GM23338 (cell line): Measurements from ENCODE around the gene TOLLIP. TPM values are rescaled to one million over a fixed set of nuclear protein-coding genes. Genes with fewer than 3 reads are reported as not detected.

Experiments used
- ATAC-seq: fragments of 200-7000 bp; cut with Tn5 transposase; 3 replicates; pipeline ENCODE4 v1.9.1; 2020
- DNase-seq: peaks from one replicate; pipeline ENCODE4 v3.0.0-alpha.2; 2015; ENCODE audit warnings: low spot score
- H2AFZ ChIP-seq: fragments of 200-600 bp; sonication (generic); 2 replicates; pipeline ENCODE4 v1.8.0; 2016; ENCODE audit warnings: antibody characterized with exemption, mild to moderate bottlenecking, moderate library complexity
- H3F3A ChIP-seq: fragments of 200-600 bp; sonication (generic); replicated peaks from 2 replicates; pipeline ENCODE4 v1.8.0; 2017; ENCODE audit warnings: antibody characterized with exemption, mixed run types, low read depth
- H3K27ac ChIP-seq: fragments of 200-600 bp; sonication (generic); 2 replicates; pipeline ENCODE4 v1.6.1; 2016; ENCODE audit warnings: low read depth
- H3K27me3 ChIP-seq: fragments of 200-600 bp; sonication (generic); 2 replicates; pipeline ENCODE4 v1.8.0; 2016; ENCODE audit warnings: mild to moderate bottlenecking, mixed run types, moderate library complexity; ENCODE audit not compliant: insufficient read depth
- H3K36me3 ChIP-seq: fragments of 200-600 bp; sonication (generic); 2 replicates; pipeline ENCODE4 v1.8.0; 2016; ENCODE audit warnings: mild to moderate bottlenecking; ENCODE audit not compliant: insufficient read depth
- H3K4me1 ChIP-seq: fragments of 200-600 bp; sonication (generic); 2 replicates; pipeline ENCODE4 v1.8.0; 2016; ENCODE audit warnings: mild to moderate bottlenecking, moderate library complexity; ENCODE audit not compliant: insufficient read depth
- H3K4me2 ChIP-seq: fragments of 200-600 bp; sonication (generic); 2 replicates; pipeline ENCODE4 v1.7.1; 2017; ENCODE audit warnings: mixed run types
- H3K4me3 ChIP-seq: fragments of 200-600 bp; sonication (generic); 2 replicates; pipeline ENCODE4 v1.6.1; 2016; ENCODE audit warnings: mixed run types
- H3K79me2 ChIP-seq: fragments of 200-600 bp; sonication (generic); replicated peaks from 2 replicates; pipeline ENCODE4 v1.8.0; 2017; ENCODE audit warnings: mild to moderate bottlenecking; ENCODE audit not compliant: insufficient read depth
- H3K9me2 ChIP-seq: fragments of 200-600 bp; sonication (generic); 2 replicates; pipeline ENCODE4 v1.8.0; 2017; ENCODE audit not compliant: insufficient read depth
- H4K20me1 ChIP-seq: fragments of 200-600 bp; sonication (generic); replicated peaks from 2 replicates; pipeline ENCODE4 v1.8.0; 2017; ENCODE audit warnings: mild to moderate bottlenecking; ENCODE audit not compliant: insufficient read depth
- H3K27ac Mint-ChIP-seq: 2 replicates; pipeline ENCODE4 v1.8.0; 2020; ENCODE audit warnings: inconsistent platforms, mild to moderate bottlenecking, moderate library complexity, mixed read lengths
- H3K27me3 Mint-ChIP-seq: 3 replicates; pipeline ENCODE4 v1.8.0; 2022; ENCODE audit warnings: low read depth, mild to moderate bottlenecking, moderate library complexity, mixed read lengths, inconsistent platforms; ENCODE audit not compliant: insufficient read depth, poor library complexity
- H3K36me3 Mint-ChIP-seq: 3 replicates; pipeline ENCODE4 v1.8.0; 2021; ENCODE audit warnings: low read depth, mild to moderate bottlenecking, inconsistent platforms, moderate library complexity, mixed read lengths
- H3K4me1 Mint-ChIP-seq: 3 replicates; pipeline ENCODE4 v1.8.0; 2020; ENCODE audit warnings: mild to moderate bottlenecking, inconsistent platforms, mixed read lengths
- H3K4me3 Mint-ChIP-seq: 3 replicates; pipeline ENCODE4 v1.8.0; 2021; ENCODE audit warnings: moderate library complexity, mild to moderate bottlenecking, inconsistent platforms, mixed read lengths
- H3K9me3 Mint-ChIP-seq: 3 replicates; pipeline ENCODE4 v1.8.0; 2020; ENCODE audit warnings: moderate library complexity, mild to moderate bottlenecking, inconsistent platforms, mixed read lengths
- CTCF ChIP-seq, 2 experiments: fragments of 200-600 bp in 1 of 2; sonication (generic) in 1 of 2; conservative IDR thresholded peaks; 2 replicates each; pipeline versions ENCODE4 v1.5.1 to v1.6.1; 2016 to 2017; ENCODE audit warnings: antibody characterized with exemption in 2 of 2, low read depth in 2 of 2, mild to moderate bottlenecking in 2 of 2, moderate library complexity in 1 of 2
- ETS1 ChIP-seq: IDR thresholded peaks from 2 replicates; pipeline ENCODE4 v1.6.1; 2016; ENCODE audit warnings: antibody characterized with exemption
- EZH2 ChIP-seq: fragments of 200-600 bp; sonication (generic); IDR thresholded peaks from one replicate; pipeline ENCODE4 v1.8.0; 2017; ENCODE audit warnings: antibody characterized with exemption, mild to moderate bottlenecking, low read depth; ENCODE audit not compliant: unreplicated experiment
- EZH2phosphoT487 ChIP-seq: fragments of 200-600 bp; sonication (generic); IDR thresholded peaks from one replicate; pipeline ENCODE4 v1.8.1; 2018; ENCODE audit warnings: antibody characterized with exemption; ENCODE audit not compliant: unreplicated experiment
- JUNB ChIP-seq: IDR thresholded peaks from one replicate; pipeline ENCODE4 v1.6.1; 2016; ENCODE audit warnings: antibody characterized with exemption; ENCODE audit not compliant: unreplicated experiment
- NANOG ChIP-seq: IDR thresholded peaks from 2 replicates; pipeline ENCODE4 v1.6.1; 2016; ENCODE audit warnings: antibody characterized with exemption, borderline replicate concordance
- POLR2AphosphoS5 ChIP-seq: IDR thresholded peaks from 2 replicates; pipeline ENCODE4 v1.6.1; 2016; ENCODE audit warnings: antibody characterized with exemption, low read depth
- REST ChIP-seq: IDR thresholded peaks from one replicate; pipeline ENCODE4 v1.6.1; 2018; ENCODE audit warnings: antibody characterized with exemption; ENCODE audit not compliant: unreplicated experiment
- STAT1 ChIP-seq: IDR thresholded peaks from one replicate; pipeline ENCODE4 v1.6.1; 2016; ENCODE audit warnings: antibody characterized with exemption; ENCODE audit not compliant: unreplicated experiment
- ZNF114 ChIP-seq: fragments of 250-450 bp; sonication (Bioruptor Pico); IDR thresholded peaks from 2 replicates; pipeline ENCODE4 v1.5.0; 2020; ENCODE audit warnings: mild to moderate bottlenecking, moderate library complexity
- ZNF331 ChIP-seq: fragments of 250-450 bp; sonication (Bioruptor Pico); IDR thresholded peaks from 2 replicates; pipeline ENCODE4 v1.5.0; 2020; ENCODE audit warnings: low read depth, mild to moderate bottlenecking, moderate library complexity
- ZNF462 ChIP-seq: fragments of 250-450 bp; sonication (Bioruptor Pico); IDR thresholded peaks from 2 replicates; pipeline ENCODE4 v1.5.0; 2020; ENCODE audit warnings: mild to moderate bottlenecking, moderate library complexity
- polyA plus RNA-seq: library from polyadenylated mRNA; unstranded; fragments of >200 nt; fragmentation: Nextera tagmentation; extraction: Ambion mirVana; gene quantifications from 2 replicates; pipeline ENCODE4 v1.2.1, GENCODE V29; 2016
- total RNA-seq: library from RNA; depleted of rRNA; stranded (reverse); fragments of >200 nt; shearing (Covaris generic); gene quantifications from 2 replicates; pipeline ENCODE4 v1.2.3, GENCODE V29; 2014

The TOLLIP gene
- total and polyA plus RNA-seq, 2 experiments from 2014 or later = 13.5 to 18.0 TPM

GRCh38 chr11:1230456-1231395 is 78.7 kb downstream of the TOLLIP start (continued):
- TF ChIP-seq NANOG = no peak

GRCh38 chr11:1230121-1230455 is 79.3 kb downstream of the TOLLIP start:
- DNase-seq = no peak
- Histone ChIP-seq H3K36me3 (no peaks in the 10 kb centered on the region), H3K4me2 (no peak overlapping the region), H3K9me2 (no peaks in the 10 kb centered on the region), H3K4me3 (no peak overlapping the region), H3K27ac (no peak overlapping the region), H2AFZ (no peak overlapping the region), H3K4me1 (no peaks in the 10 kb centered on the region), H4K20me1 (no peaks in the 10 kb centered on the region), H3K79me2 (no peaks in the 10 kb centered on the region), H3F3A (no peaks in the 10 kb centered on the region), H3K27me3 (no peaks in the 10 kb centered on the region)
- Mint-ChIP-seq H3K36me3 (no peaks in the 10 kb centered on the region), H3K27ac (no peak overlapping the region), H3K9me3 (no peaks in the 10 kb centered on the region), H3K27me3 (no peaks in the 10 kb centered on the region), H3K4me1 (no peaks in the 10 kb centered on the region; the same call in 2 of the 3 replicates), H3K4me3 (no peak overlapping the region)
- ATAC-seq = no peak
- TF ChIP-seq ZNF114 (no peak), STAT1 (no peak), ETS1 (no peak), REST (no peak), CTCF (conservative IDR thresholded peaks at IDR 0.05; ENCODE audit: low read depth in 2 of 2) (no peak), ZNF331 (CRISPR knock-in tag) (no peak), NANOG (no peak), EZH2 (no peak), EZH2phosphoT487 (no peak), POLR2AphosphoS5 (no peak), ZNF462 (CRISPR knock-in tag) (no peak), JUNB (no peak)
